Measurements from ENCODE around the gene ALCAM.

The ALCAM gene

GRCh38 chr3:105496343-105496742 is 129.6 kb downstream of the ALCAM start:
- no peak for DNase-seq

- DNase-seq, result no peak
These were observed 130.7 kb downstream of the ALCAM start for GRCh38 chr3:105497386-105497785.

GRCh38 chr3:105499961-105500360 is 133.3 kb downstream of the ALCAM start:
- no peak for DNase-seq

- DNase-seq, result no peak
These were observed 135.6 kb downstream of the ALCAM start for GRCh38 chr3:105502333-105502732.

GRCh38 chr3:105503191-105503593 is 136.5 kb downstream of the ALCAM start:
- DNase-seq, result no peak

- DNase-seq, result no peak
These were observed 137.8 kb downstream of the ALCAM start for GRCh38 chr3:105504440-105504951.

- DNase-seq, result peak; percentile 20
These were observed 138.5 kb downstream of the ALCAM start for GRCh38 chr3:105505170-105505569.

GRCh38 chr3:105511031-105511430 is 144.3 kb downstream of the ALCAM start:
- DNase-seq, result no peak

- no peak for DNase-seq
These were observed 145.4 kb downstream of the ALCAM start for GRCh38 chr3:105512061-105512460.

- DNase-seq, result no peak
These were observed 146.3 kb downstream of the ALCAM start for GRCh38 chr3:105513042-105513441.

GRCh38 chr3:105513886-105514285 is 147.2 kb downstream of the ALCAM start:
- no peak for DNase-seq

- no peak for DNase-seq
These were observed 148.7 kb downstream of the ALCAM start for GRCh38 chr3:105515372-105515771.

GRCh38 chr3:105516972-105517371 is 150.3 kb downstream of the ALCAM start:
- DNase-seq, result peak; percentile 39

GRCh38 chr3:105518203-105518602 is 151.5 kb downstream of the ALCAM start:
- no peak for DNase-seq

GRCh38 chr3:105518806-105519418 is 152.2 kb downstream of the ALCAM start:
- DNase-seq, result peak; percentile 88

- DNase-seq, result no peak
These were observed 155.1 kb downstream of the ALCAM start for GRCh38 chr3:105521770-105522169.

- DNase-seq, result no peak
These were observed 156.8 kb downstream of the ALCAM start for GRCh38 chr3:105523501-105523900.

- DNase-seq, result no peak
These were observed 158.8 kb downstream of the ALCAM start for GRCh38 chr3:105525531-105525930.

GRCh38 chr3:105526360-105527111 is 159.8 kb downstream of the ALCAM start:
- DNase-seq, result peak; percentile 13

GRCh38 chr3:105527535-105527934 is 160.8 kb downstream of the ALCAM start:
- no peak for DNase-seq

GRCh38 chr3:105527949-105528348 is 161.2 kb downstream of the ALCAM start:
- no peak for DNase-seq

- no peak for DNase-seq
These were observed 162.2 kb downstream of the ALCAM start for GRCh38 chr3:105528955-105529354.

- DNase-seq, result no peak
These were observed 162.7 kb downstream of the ALCAM start for GRCh38 chr3:105529456-105529855.

- no peak for DNase-seq
These were observed 165.5 kb downstream of the ALCAM start for GRCh38 chr3:105532251-105532650.

Data from NCI-H82 (cell line).